Testis (tissue), 2 donors: ENCODE measurements around the gene LST1.

Source experiments
- POLR2A ChIP-seq: fragments of 450-650 bp; IDR thresholded peaks from one replicate; pipeline ENCODE4 v1.6.1; 2017; ENCODE audit warnings: antibody characterized with exemption, mild to moderate bottlenecking, moderate library complexity
- TF ChIP-seq, protein P1 (sequence below), 3 experiments: fragments of 450-650 bp in 2 of 3; fragments of 200-600 bp in 1 of 3; sonication (generic) in 1 of 3; IDR thresholded peaks; one replicate each; pipeline ENCODE4 v1.5.1; 2016 to 2019; ENCODE audit warnings: antibody characterized with exemption in 3 of 3, mild to moderate bottlenecking in 2 of 3, moderate library complexity in 1 of 3

- TF ChIP-seq, protein P1, sequence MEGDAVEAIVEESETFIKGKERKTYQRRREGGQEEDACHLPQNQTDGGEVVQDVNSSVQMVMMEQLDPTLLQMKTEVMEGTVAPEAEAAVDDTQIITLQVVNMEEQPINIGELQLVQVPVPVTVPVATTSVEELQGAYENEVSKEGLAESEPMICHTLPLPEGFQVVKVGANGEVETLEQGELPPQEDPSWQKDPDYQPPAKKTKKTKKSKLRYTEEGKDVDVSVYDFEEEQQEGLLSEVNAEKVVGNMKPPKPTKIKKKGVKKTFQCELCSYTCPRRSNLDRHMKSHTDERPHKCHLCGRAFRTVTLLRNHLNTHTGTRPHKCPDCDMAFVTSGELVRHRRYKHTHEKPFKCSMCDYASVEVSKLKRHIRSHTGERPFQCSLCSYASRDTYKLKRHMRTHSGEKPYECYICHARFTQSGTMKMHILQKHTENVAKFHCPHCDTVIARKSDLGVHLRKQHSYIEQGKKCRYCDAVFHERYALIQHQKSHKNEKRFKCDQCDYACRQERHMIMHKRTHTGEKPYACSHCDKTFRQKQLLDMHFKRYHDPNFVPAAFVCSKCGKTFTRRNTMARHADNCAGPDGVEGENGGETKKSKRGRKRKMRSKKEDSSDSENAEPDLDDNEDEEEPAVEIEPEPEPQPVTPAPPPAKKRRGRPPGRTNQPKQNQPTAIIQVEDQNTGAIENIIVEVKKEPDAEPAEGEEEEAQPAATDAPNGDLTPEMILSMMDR (IDR thresholded peaks at IDR 0.05): no peak
- TF ChIP-seq POLR2A: no peak
Measured at GRCh38 chr6:31547727-31548543, 38.1 kb upstream of the LST1 start.
